Panc1 (cell line): ENCODE results near the gene KRT4. TPM values are rescaled to one million over a fixed set of nuclear protein-coding genes. Genes with fewer than 3 reads are reported as not detected.

Source experiments
- ATAC-seq: fragments of 200-7000 bp; cut with Tn5 transposase; 2 replicates; pipeline ENCODE4 v1.9.1; 2020; ENCODE audit warnings: mild to moderate bottlenecking, moderate library complexity
- Bru-seq: library from RNA; stranded (reverse); fragments of 400-500 nt; gene quantifications from one replicate; lab custom pipeline; 2021; lab: Mats Ljungman, UMichigan
- BruChase-seq, 2 experiments: library from RNA; stranded (reverse); fragments of 400-500 nt; gene quantifications; one replicate each; lab custom pipeline; 2021; lab: Mats Ljungman, UMichigan
- BruUV-seq: library from RNA; stranded (reverse); fragments of 400-500 nt; replicated peaks from 2 replicates; lab custom pipeline; 2021; lab: Mats Ljungman, UMichigan
- CTCF ChIA-PET: fragments of 300-600 bp; sonication (Branson Sonifier 250); formaldehyde crosslinking; loops from one replicate; lab custom pipeline; 2022; ENCODE audit warnings: antibody characterized with exemption; lab: Charles Lee
- POLR2A ChIA-PET: fragments of 300-600 bp; sonication (Branson Sonifier 250); formaldehyde crosslinking; loops from one replicate; lab custom pipeline; 2022; ENCODE audit warnings: antibody characterized with exemption; lab: Charles Lee
- DNase-seq: peaks from one replicate; pipeline ENCODE4 v3.0.0-alpha.2; 2010; ENCODE audit warnings: low read depth, low spot score
- H3K27ac ChIP-seq: 2 replicates; pipeline ENCODE4 v1.5.1; 2011; ENCODE audit warnings: mild to moderate bottlenecking, low read length, inconsistent platforms
- H3K27me3 ChIP-seq: fragments of 200-500 bp; sonication (Bioruptor generic); 2 replicates; pipeline ENCODE4 v1.6.0; 2014; ENCODE audit warnings: low read length, inconsistent platforms; ENCODE audit not compliant: control insufficient read depth, insufficient read depth
- H3K36me3 ChIP-seq: fragments of 200-500 bp; sonication (Bioruptor generic); 2 replicates; pipeline ENCODE4 v1.5.1; 2014; ENCODE audit warnings: inconsistent platforms, mild to moderate bottlenecking, low read length, moderate library complexity; ENCODE audit not compliant: control insufficient read depth, insufficient read depth
- H3K4me1 ChIP-seq: 2 replicates; pipeline ENCODE4 v1.5.1; 2011; ENCODE audit warnings: inconsistent platforms, mild to moderate bottlenecking, low read length, moderate library complexity; ENCODE audit not compliant: control insufficient read depth, insufficient read depth
- H3K4me3 ChIP-seq, 2 experiments: 2 replicates each; pipeline ENCODE4 v1.5.1; 2011 to 2012; ENCODE audit warnings: low read depth in 2 of 2, low read length in 2 of 2, mild to moderate bottlenecking in 2 of 2, inconsistent platforms in 1 of 2, moderate library complexity in 1 of 2
- H3K9me3 ChIP-seq: fragments of 200-500 bp; sonication (Bioruptor generic); 2 replicates; pipeline ENCODE4 v1.5.1; 2014; ENCODE audit warnings: low read depth, mild to moderate bottlenecking, inconsistent platforms, low read length, moderate library complexity; ENCODE audit not compliant: control insufficient read depth, insufficient read depth
- POLR2AphosphoS5 ChIP-seq: IDR thresholded peaks from 2 replicates; pipeline ENCODE4 v1.6.1; 2012; ENCODE audit warnings: mild to moderate bottlenecking, low read depth, low read length, moderate library complexity
- SIN3A ChIP-seq: IDR thresholded peaks from 2 replicates; pipeline ENCODE4 v1.6.1; 2012; ENCODE audit warnings: low read depth, mild to moderate bottlenecking, low read length, moderate library complexity, borderline replicate concordance; ENCODE audit not compliant: insufficient read depth
- TCF7L2 ChIP-seq: IDR thresholded peaks from 2 replicates; pipeline ENCODE4 v1.6.1; 2011; ENCODE audit warnings: mild to moderate bottlenecking, low read depth, low read length, inconsistent platforms
- in situ Hi-C: cut with HindIII; loops from 2 replicates; pipeline ENCODE4 v1.10.0; 2016; ENCODE audit warnings: low sequenced_read_pairs, low pct_unique_long_range_greater_than_20kb
- intact Hi-C: fragments of 100-400 bp; cut with micrococcal nuclease; formaldehyde crosslinking; loops from one replicate; pipeline ENCODE4 v1.10.0; 2022; ENCODE audit not compliant: unreplicated experiment
- long read RNA-seq: library from polyadenylated mRNA; unstranded; transcript quantifications from one replicate; pipeline ENCODE4 v2.0.0, GENCODE V29; 2021; ENCODE audit not compliant: unreplicated experiment
- polyA plus RNA-seq: library from polyadenylated mRNA; unstranded; fragments of >200 nt; gene quantifications from one replicate; pipeline ENCODE4 v1.2.1, GENCODE V29; 2012; ENCODE audit warnings: missing spikeins; ENCODE audit not compliant: insufficient read length
- total RNA-seq: library from RNA; stranded (reverse); gene quantifications from one replicate; pipeline ENCODE4 v1.2.1, GENCODE V29; 2021; ENCODE audit not compliant: unreplicated experiment
- TF ChIP-seq, protein P1 (sequence below), 2 experiments: IDR thresholded peaks; 2 replicates each; pipeline ENCODE4 v1.6.1; 2011 to 2012; ENCODE audit warnings: low read depth in 2 of 2, control low read depth in 1 of 2, low read length in 1 of 2, mild to moderate bottlenecking in 1 of 2, moderate library complexity in 1 of 2; ENCODE audit not compliant: insufficient read depth in 1 of 2
- TF ChIP-seq, protein P2 (sequence below): fragments of 450-650 bp; IDR thresholded peaks from 2 replicates; pipeline ENCODE4 v1.5.1; 2017; ENCODE audit warnings: mild to moderate bottlenecking

KRT4 gene
- total RNA-seq (0.15 TPM), Bru-seq, nascent RNA (not detected), BruChase-seq, experiment 1, labeled RNA remaining after a 2-hour chase (percentile 9 among the genes with signal in this experiment), BruChase-seq, experiment 2, labeled RNA remaining after a 6-hour chase (percentile 10 among the genes with signal in this experiment)
- polyA plus RNA-seq: not detected
- long read RNA-seq: 0 reads

DNA sequence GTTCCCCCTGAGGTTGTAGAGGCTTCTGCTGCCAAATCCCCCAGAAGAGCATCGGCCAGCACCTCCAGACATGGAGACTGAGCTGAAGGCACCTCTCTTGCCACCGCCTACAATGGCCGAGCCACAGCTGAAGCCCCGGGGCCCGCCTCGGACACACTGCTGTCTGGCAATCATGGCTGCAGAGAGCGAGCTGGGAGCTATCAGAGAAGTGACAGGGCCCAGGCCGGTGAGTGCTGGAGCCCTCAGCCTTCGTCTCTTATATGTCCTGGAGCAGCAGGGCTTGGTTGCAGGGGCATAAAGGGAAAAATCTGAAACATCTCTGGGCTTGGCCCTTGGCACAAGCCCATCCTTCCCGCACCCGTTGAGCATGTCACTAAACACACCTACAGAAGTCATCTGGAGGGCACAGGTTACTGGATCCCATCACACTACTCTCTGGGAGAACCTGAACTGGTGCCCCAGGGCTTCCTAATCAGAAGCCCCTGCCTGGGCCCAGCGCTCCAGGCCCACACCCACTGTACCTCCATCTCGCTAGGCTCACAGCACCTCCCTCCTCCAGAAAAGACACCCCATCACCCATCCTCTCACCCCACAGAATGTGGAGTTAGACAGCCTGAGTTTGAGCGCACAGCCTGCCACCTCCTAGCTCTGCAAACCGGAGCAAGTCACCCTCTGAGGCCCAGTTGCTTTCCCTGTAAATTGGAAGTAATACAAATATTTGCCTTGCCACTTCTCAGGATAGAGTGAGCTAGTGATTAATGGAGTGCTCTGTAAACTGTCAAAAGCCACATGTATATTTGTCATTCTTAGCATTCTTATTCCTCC is at the start of gene KRT4:
KRT4 (minus strand) TSS at position 232 of the 825 bp plus-strand sequence; CDS start at position 174, 58 bp downstream.
- in situ Hi-C loops: no loop called here
- Histone ChIP-seq H3K36me3 (no peaks in the 10 kb centered on the region), H3K4me1 (peaks cover 5% of the 10 kb centered on the region; the same call in 1 of the 2 replicates), H3K27me3 (peaks cover 4% of the 10 kb centered on the region; the same call in 1 of the 2 replicates), H3K9me3 (no peaks in the 10 kb centered on the region), H3K27ac (no peak within 1 kb of the TSS), H3K4me3 (no peak within 1 kb of the TSS)
- intact Hi-C loops: no loop called here
- ChIA-PET CTCF (interaction anchor here (0.7 kb wide), 1 partner anchor 235 kb away, joined by 3 read pairs; no protein-coding TSS in a partner anchor), POLR2A (no interaction called here)
- TF ChIP-seq TCF7L2: no peak
- TF ChIP-seq, protein P1, sequence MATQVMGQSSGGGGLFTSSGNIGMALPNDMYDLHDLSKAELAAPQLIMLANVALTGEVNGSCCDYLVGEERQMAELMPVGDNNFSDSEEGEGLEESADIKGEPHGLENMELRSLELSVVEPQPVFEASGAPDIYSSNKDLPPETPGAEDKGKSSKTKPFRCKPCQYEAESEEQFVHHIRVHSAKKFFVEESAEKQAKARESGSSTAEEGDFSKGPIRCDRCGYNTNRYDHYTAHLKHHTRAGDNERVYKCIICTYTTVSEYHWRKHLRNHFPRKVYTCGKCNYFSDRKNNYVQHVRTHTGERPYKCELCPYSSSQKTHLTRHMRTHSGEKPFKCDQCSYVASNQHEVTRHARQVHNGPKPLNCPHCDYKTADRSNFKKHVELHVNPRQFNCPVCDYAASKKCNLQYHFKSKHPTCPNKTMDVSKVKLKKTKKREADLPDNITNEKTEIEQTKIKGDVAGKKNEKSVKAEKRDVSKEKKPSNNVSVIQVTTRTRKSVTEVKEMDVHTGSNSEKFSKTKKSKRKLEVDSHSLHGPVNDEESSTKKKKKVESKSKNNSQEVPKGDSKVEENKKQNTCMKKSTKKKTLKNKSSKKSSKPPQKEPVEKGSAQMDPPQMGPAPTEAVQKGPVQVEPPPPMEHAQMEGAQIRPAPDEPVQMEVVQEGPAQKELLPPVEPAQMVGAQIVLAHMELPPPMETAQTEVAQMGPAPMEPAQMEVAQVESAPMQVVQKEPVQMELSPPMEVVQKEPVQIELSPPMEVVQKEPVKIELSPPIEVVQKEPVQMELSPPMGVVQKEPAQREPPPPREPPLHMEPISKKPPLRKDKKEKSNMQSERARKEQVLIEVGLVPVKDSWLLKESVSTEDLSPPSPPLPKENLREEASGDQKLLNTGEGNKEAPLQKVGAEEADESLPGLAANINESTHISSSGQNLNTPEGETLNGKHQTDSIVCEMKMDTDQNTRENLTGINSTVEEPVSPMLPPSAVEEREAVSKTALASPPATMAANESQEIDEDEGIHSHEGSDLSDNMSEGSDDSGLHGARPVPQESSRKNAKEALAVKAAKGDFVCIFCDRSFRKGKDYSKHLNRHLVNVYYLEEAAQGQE (IDR thresholded peaks at IDR 0.05; ENCODE audit: insufficient read depth in 1 of 2, low read depth in 2 of 2, low read length in 1 of 2): no peak
- TF ChIP-seq, protein P2, sequence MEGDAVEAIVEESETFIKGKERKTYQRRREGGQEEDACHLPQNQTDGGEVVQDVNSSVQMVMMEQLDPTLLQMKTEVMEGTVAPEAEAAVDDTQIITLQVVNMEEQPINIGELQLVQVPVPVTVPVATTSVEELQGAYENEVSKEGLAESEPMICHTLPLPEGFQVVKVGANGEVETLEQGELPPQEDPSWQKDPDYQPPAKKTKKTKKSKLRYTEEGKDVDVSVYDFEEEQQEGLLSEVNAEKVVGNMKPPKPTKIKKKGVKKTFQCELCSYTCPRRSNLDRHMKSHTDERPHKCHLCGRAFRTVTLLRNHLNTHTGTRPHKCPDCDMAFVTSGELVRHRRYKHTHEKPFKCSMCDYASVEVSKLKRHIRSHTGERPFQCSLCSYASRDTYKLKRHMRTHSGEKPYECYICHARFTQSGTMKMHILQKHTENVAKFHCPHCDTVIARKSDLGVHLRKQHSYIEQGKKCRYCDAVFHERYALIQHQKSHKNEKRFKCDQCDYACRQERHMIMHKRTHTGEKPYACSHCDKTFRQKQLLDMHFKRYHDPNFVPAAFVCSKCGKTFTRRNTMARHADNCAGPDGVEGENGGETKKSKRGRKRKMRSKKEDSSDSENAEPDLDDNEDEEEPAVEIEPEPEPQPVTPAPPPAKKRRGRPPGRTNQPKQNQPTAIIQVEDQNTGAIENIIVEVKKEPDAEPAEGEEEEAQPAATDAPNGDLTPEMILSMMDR: no peak
- no peak for TF ChIP-seq SIN3A
- TF ChIP-seq POLR2AphosphoS5: no peak
- ATAC-seq (no peak; the same call in 1 of the 2 replicates), DNase-seq (no peak)
- BruUV-seq: no TSS peak

DNA sequence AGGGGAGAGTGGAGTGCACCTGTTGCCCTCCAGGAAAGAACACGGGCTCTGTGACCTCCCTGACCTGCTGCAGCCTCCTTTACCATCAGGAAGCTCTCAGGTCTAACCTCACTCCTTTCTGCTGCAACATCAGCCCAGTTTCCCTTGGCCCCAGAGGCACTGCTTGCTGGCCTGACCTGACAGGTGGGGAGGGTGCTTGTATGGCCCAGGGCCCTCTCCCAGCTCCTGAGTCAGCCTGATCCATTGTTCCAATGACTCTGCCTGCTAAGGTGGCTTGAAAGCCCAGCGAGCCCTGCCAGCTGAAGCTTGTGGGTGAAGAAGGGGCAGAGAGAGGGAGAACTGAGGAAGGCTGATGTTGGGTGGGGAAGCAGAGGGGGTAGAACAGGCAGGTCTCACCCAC is 48.1 kb upstream of the KRT4 start:
- no peaks in the 10 kb centered on the region for H3K36me3 ChIP-seq
- H3K4me3 ChIP-seq: no peak overlapping the region
- no peaks in the 10 kb centered on the region for H3K4me1 ChIP-seq
- no peak overlapping the region for H3K27ac ChIP-seq
- H3K9me3 ChIP-seq: no peaks in the 10 kb centered on the region
- intact Hi-C loops: no loop called here
- DNase-seq: no peak
- ATAC-seq: no peak
- H3K27me3 ChIP-seq: no peaks in the 10 kb centered on the region
- ChIA-PET CTCF (no interaction called here), POLR2A (no interaction called here)
- TF ChIP-seq POLR2AphosphoS5 (no peak), SIN3A (no peak)
- TF ChIP-seq, protein P2: no peak
- TF ChIP-seq, protein P1 (IDR thresholded peaks at IDR 0.05; ENCODE audit: insufficient read depth in 1 of 2, low read depth in 2 of 2, low read length in 1 of 2): no peak
- in situ Hi-C loops: no loop called here
- no TSS peak for BruUV-seq
